Astrocyte of the cerebellum (primary cell): ENCODE measurements around the gene P2RY11.

Source experiments
- DNase-seq: peaks from one replicate; pipeline ENCODE4 v3.0.0-alpha.2; 2011; ENCODE audit warnings: low read depth
- H3K4me3 ChIP-seq: 2 replicates; pipeline ENCODE4 v1.5.1; 2011; ENCODE audit warnings: mild to moderate bottlenecking, low read depth, low read length, moderate library complexity
- CTCF ChIP-seq: IDR thresholded peaks from 2 replicates; pipeline ENCODE4 v1.5.1; 2012; ENCODE audit warnings: low read length, low read depth, moderate library complexity, mild to moderate bottlenecking; ENCODE audit errors: missing control alignments
- in situ Hi-C: cut with HindIII; loops from 2 replicates; pipeline ENCODE4 v1.10.0; 2017; ENCODE audit warnings: low sequenced_read_pairs

The P2RY11 gene

GRCh38 chr19:10113592-10113963 is 2.1 kb downstream of the P2RY11 start:
- TF ChIP-seq CTCF, result no peak
- no peak overlapping the region for H3K4me3 ChIP-seq
- in situ Hi-C loops, result no loop called here
- DNase-seq, result no peak

GRCh38 chr19:10113964-10114650 is 2.6 kb downstream of the P2RY11 start:
- H3K4me3 ChIP-seq, result no peak overlapping the region
- in situ Hi-C loops, result no loop called here
- no peak for DNase-seq
- no peak for TF ChIP-seq CTCF

- no peak for DNase-seq
- in situ Hi-C loops, result no loop called here
- no peak overlapping the region for H3K4me3 ChIP-seq
- TF ChIP-seq CTCF, result no peak
Observed at GRCh38 chr19:10114651-10115391, 3.3 kb downstream of the P2RY11 start.

- no peak for DNase-seq
- H3K4me3 ChIP-seq, result no peak overlapping the region
- TF ChIP-seq CTCF, result no peak
- in situ Hi-C loops, result no loop called here
Observed at GRCh38 chr19:10115392-10116084, 4.0 kb downstream of the P2RY11 start.

- in situ Hi-C loops, result no loop called here
Observed at GRCh38 chr19:10116085-10116865, 4.8 kb downstream of the P2RY11 start.

More at GRCh38 chr19:10116085-10116865, 4.8 kb downstream of the P2RY11 start:
- DNase-seq, result no peak
- H3K4me3 ChIP-seq, result no peak overlapping the region
- no peak for TF ChIP-seq CTCF
